MM.1S (cell line): ENCODE measurements around the gene KCNB1.

Experiments used
- DNase-seq: peaks from one replicate; pipeline ENCODE4 v3.0.0-alpha.2; 2015
- H2AFZ ChIP-seq: fragments of 300-600 bp; sonication (generic); 2 replicates; pipeline ENCODE4 v1.6.0; 2016; ENCODE audit warnings: antibody characterized with exemption, low read length
- H3F3A ChIP-seq: fragments of 300-600 bp; sonication (generic); 2 replicates; pipeline ENCODE4 v1.6.1; 2016; ENCODE audit warnings: mild to moderate bottlenecking, antibody characterized with exemption, low read length, moderate library complexity, mixed read lengths; ENCODE audit not compliant: insufficient read depth
- H3K27ac ChIP-seq: fragments of 300-600 bp; sonication (generic); 2 replicates; pipeline ENCODE4 v1.5.1; 2016; ENCODE audit warnings: mild to moderate bottlenecking, low read length
- H3K27me3 ChIP-seq: fragments of 300-600 bp; sonication (generic); replicated peaks from 2 replicates; pipeline ENCODE4 v1.6.0; 2016; ENCODE audit warnings: low read length; ENCODE audit not compliant: insufficient read depth
- H3K36me3 ChIP-seq: fragments of 300-600 bp; sonication (generic); replicated peaks from 2 replicates; pipeline ENCODE4 v1.6.1; 2016; ENCODE audit warnings: mild to moderate bottlenecking, low read length, mixed read lengths; ENCODE audit not compliant: insufficient read depth
- H3K4me1 ChIP-seq: fragments of 300-600 bp; sonication (generic); 2 replicates; pipeline ENCODE4 v1.6.1; 2016; ENCODE audit warnings: low read length, mixed read lengths
- H3K4me2 ChIP-seq: fragments of 300-600 bp; sonication (generic); 2 replicates; pipeline ENCODE4 v1.6.0; 2016; ENCODE audit warnings: low read depth, low read length
- H3K4me3 ChIP-seq: fragments of 300-600 bp; sonication (generic); 2 replicates; pipeline ENCODE4 v1.5.1; 2016; ENCODE audit warnings: low read length, mixed read lengths
- H3K79me2 ChIP-seq: fragments of 300-600 bp; sonication (generic); 2 replicates; pipeline ENCODE4 v1.6.1; 2016; ENCODE audit warnings: mixed run types, low read length, mixed read lengths
- H3K9ac ChIP-seq: fragments of 300-600 bp; sonication (generic); 2 replicates; pipeline ENCODE4 v1.6.1; 2016; ENCODE audit warnings: low read length, mixed read lengths
- H3K9me2 ChIP-seq: fragments of 300-600 bp; sonication (generic); replicated peaks from 2 replicates; pipeline ENCODE4 v1.6.1; 2016; ENCODE audit warnings: mild to moderate bottlenecking, low read length, mixed read lengths; ENCODE audit not compliant: insufficient read depth
- H3K9me3 ChIP-seq: fragments of 300-600 bp; sonication (generic); replicated peaks from 2 replicates; pipeline ENCODE4 v1.6.1; 2016; ENCODE audit warnings: mild to moderate bottlenecking, low read length, mixed read lengths; ENCODE audit not compliant: insufficient read depth
- H4K20me1 ChIP-seq: fragments of 300-600 bp; sonication (generic); 2 replicates; pipeline ENCODE4 v1.6.1; 2016; ENCODE audit warnings: mild to moderate bottlenecking, low read length, moderate library complexity, mixed read lengths; ENCODE audit not compliant: insufficient read depth
- CTCF ChIP-seq: fragments of 300-600 bp; sonication (generic); IDR thresholded peaks from 2 replicates; pipeline ENCODE4 v1.5.1; 2016; ENCODE audit warnings: antibody characterized with exemption, low read length, mixed read lengths
- EZH2 ChIP-seq: fragments of 300-600 bp; sonication (generic); optimal IDR thresholded peaks from 2 replicates; pipeline ENCODE3; 2017; ENCODE audit warnings: low read depth, mild to moderate bottlenecking, antibody characterized with exemption, low read length, mixed read lengths
- EZH2phosphoT487 ChIP-seq: fragments of 300-600 bp; sonication (generic); IDR thresholded peaks from 2 replicates; pipeline ENCODE4 v1.6.1; 2018; ENCODE audit warnings: antibody characterized with exemption, low read length

Gene KCNB1

GRCh38 chr20:49320460-49320859 lies 162.0 kb downstream of the KCNB1 start:
- H3K27me3 ChIP-seq = peaks cover 24% of the 10 kb centered on the region
- no peak for DNase-seq

GRCh38 chr20:49319208-49319809 lies 163.2 kb downstream of the KCNB1 start:
- Histone ChIP-seq H3K79me2 (no peaks in the 10 kb centered on the region), H3K9ac (no peak overlapping the region), H3K4me3 (no peak overlapping the region), H3F3A (no peaks in the 10 kb centered on the region), H4K20me1 (no peaks in the 10 kb centered on the region), H3K27ac (no peak overlapping the region), H3K4me2 (no peak overlapping the region), H3K9me2 (no peaks in the 10 kb centered on the region), H3K27me3 (peaks cover 24% of the 10 kb centered on the region), H3K4me1 (peaks cover 10% of the 10 kb centered on the region), H3K36me3 (no peaks in the 10 kb centered on the region), H3K9me3 (no peaks in the 10 kb centered on the region), H2AFZ (no peak overlapping the region)
- DNase-seq = no peak
- TF ChIP-seq EZH2 = no peak
- no peak for TF ChIP-seq CTCF
- no peak for TF ChIP-seq EZH2phosphoT487

More at GRCh38 chr20:49320460-49320859, 162.0 kb downstream of the KCNB1 start:
- no peak overlapping the region for H3K9ac ChIP-seq
- peaks cover 11% of the 10 kb centered on the region for H3K4me1 ChIP-seq
- H3F3A ChIP-seq = no peaks in the 10 kb centered on the region
- no peaks in the 10 kb centered on the region for H3K79me2 ChIP-seq
- H3K9me3 ChIP-seq = no peaks in the 10 kb centered on the region
- H3K27ac ChIP-seq = no peak overlapping the region
- H3K36me3 ChIP-seq = no peaks in the 10 kb centered on the region
- no peaks in the 10 kb centered on the region for H4K20me1 ChIP-seq
- no peaks in the 10 kb centered on the region for H3K9me2 ChIP-seq
- TF ChIP-seq EZH2 (no peak), EZH2phosphoT487 (no peak), CTCF (peak; percentile 21; the same call in 1 of the 2 replicates)
- no peak overlapping the region for H2AFZ ChIP-seq
- H3K4me2 ChIP-seq = no peak overlapping the region
- H3K4me3 ChIP-seq = no peak overlapping the region

- Histone ChIP-seq H3K27me3 (peaks cover 24% of the 10 kb centered on the region), H3K79me2 (no peaks in the 10 kb centered on the region), H3K9me3 (no peaks in the 10 kb centered on the region), H3K4me2 (no peak overlapping the region), H3F3A (no peaks in the 10 kb centered on the region), H3K4me1 (peaks cover 4% of the 10 kb centered on the region; the same call in 1 of the 2 replicates), H3K4me3 (peak overlapping the region; percentile 25; the same call in 1 of the 2 replicates), H4K20me1 (no peaks in the 10 kb centered on the region), H2AFZ (no peak overlapping the region), H3K36me3 (no peaks in the 10 kb centered on the region), H3K9ac (no peak overlapping the region), H3K27ac (no peak overlapping the region), H3K9me2 (no peaks in the 10 kb centered on the region)
- no peak for DNase-seq
- TF ChIP-seq EZH2 = no peak
- TF ChIP-seq EZH2phosphoT487 = no peak
These were observed 163.8 kb downstream of the KCNB1 start for GRCh38 chr20:49318430-49319207.
